Bone marrow (tissue), 2 donors: ENCODE measurements around the gene ITPKC.
"Not testable (repeated sequence)": the region's sequence is repeated elsewhere in the genome, so short reads cannot be mapped to it uniquely, and the experiment has no call there.

Source experiments
- DNase-seq, 2 donors: peaks; one replicate each; lab custom pipeline; 2025; lab: John Stamatoyannopoulos, UW

Gene ITPKC

DNA sequence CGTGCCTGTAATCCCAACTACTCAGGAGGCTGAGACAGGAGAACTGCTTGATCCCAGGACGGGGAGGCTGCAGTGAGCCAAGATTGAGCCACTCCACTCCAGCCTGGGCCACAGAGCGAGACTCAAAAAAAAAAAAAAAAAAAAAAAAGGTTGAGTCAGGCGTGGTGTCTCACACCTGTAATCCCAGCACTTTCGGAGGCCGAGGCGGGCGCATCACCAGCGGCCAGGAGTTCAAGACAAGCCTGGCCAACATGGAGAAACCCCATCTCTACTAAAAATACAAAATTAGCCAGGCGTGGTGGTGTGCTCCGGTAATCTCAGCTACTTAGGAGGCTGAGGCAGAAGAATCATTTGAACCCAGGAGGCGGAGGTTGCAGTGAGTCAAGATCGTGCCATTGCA is 49.5 kb downstream of the ITPKC start:
- DNase-seq = not testable (repeated sequence)

DNA sequence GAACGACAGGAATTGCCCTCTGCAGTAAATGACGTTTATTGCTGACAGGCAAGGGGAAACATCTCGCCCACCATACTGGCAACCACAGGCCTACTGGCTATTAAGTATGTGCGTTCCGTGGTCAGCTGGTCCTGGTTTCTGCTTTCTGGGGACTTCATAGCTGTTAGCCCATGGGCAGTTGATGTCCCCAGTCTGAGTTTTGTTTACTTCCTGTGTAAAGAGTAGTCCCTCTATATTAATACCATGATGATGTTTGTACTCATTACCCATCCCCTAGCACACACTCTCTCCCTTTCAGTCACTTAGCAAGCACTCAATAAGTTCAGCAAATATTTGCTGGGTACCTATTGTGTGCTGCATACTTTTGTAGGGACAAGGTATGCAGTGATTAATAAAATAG is 52.0 kb downstream of the ITPKC start:
- no peak for DNase-seq

DNA sequence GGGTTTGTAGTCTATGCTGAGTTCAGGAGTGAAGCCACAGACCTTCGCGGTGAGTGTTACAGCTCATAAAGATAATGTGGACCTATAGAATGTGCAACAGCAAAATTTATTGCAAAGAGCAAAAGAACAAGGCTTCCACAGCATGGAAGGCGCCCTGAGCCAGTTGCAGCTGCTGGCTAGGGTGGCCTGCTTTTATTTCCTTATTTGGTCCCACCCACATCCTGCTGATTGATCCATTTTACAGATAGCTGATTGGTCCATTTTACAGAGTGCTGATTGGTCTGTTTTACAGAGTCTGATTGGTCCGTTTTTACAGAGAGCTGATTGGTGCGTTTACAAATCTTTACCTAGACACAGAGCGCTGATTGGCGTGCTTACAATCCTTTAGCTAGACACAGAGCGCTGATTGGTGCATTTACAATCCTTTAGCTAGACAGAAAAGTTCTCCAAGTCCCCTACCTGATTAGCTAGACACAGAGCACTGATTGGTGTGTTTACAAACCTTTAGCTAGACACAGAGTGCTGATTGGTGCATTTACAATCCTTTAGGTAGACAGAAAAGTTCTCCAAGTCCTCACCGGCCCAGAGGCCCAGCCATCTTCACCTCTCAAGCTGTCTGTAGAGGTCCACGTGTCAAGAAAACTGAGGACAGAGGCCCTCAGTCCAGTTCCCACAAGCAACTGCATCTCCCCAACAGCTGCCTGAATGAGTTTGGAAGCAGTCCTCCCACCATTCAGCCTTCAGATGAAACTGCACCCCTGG is 54.4 kb downstream of the ITPKC start:
- DNase-seq = not testable (repeated sequence)

DNA sequence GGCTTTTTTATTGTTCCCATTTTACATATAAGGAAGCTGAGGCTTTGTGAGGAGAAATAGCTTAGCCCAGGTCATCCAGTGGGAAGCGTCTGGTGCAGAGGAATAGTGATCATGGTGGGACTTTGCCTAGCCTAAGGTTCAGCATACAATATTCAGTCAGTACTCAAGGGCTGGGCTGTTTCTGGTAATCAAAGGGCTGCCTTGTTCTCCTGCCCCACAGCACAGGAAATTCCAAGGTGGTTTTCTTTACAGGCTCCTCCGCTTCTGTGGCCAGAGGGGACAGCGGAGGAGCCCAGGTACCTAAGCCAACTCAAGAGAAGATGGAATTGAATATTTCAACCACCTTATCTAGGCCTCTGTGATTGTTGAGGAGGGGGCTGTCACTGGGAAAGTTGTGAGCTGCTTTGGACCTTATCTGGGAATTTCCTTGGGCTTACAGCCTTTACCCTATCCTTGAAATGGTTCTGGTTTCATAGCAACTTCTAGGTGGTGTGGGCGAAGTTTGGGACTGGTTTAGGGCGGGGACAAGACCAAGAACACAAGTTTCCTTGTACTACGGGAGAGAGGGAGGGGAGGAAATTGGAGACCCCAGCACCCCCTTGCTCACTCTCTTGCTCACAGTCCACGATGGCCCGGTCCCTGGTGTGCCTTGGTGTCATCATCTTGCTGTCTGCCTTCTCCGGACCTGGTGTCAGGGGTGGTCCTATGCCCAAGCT is 58.2 kb downstream of the ITPKC start, which contains the start of gene MIA:
TSS of gene MIA (plus strand) at position 606 of the 716 bp plus-strand sequence. CDS start at position 628, 22 bp downstream.
- DNase-seq = no peak

GRCh38 chr19:40775632-40776022 is 58.7 kb downstream of the ITPKC start:
- no peak for DNase-seq

- no peak for DNase-seq
Measured at GRCh38 chr19:40776364-40776763, 59.5 kb downstream of the ITPKC start.

GRCh38 chr19:40776932-40777644 is 60.2 kb downstream of the ITPKC start:
- DNase-seq = peak; percentile 87 to 97

GRCh38 chr19:40777645-40777936 is 60.7 kb downstream of the ITPKC start:
- DNase-seq = no peak

DNA sequence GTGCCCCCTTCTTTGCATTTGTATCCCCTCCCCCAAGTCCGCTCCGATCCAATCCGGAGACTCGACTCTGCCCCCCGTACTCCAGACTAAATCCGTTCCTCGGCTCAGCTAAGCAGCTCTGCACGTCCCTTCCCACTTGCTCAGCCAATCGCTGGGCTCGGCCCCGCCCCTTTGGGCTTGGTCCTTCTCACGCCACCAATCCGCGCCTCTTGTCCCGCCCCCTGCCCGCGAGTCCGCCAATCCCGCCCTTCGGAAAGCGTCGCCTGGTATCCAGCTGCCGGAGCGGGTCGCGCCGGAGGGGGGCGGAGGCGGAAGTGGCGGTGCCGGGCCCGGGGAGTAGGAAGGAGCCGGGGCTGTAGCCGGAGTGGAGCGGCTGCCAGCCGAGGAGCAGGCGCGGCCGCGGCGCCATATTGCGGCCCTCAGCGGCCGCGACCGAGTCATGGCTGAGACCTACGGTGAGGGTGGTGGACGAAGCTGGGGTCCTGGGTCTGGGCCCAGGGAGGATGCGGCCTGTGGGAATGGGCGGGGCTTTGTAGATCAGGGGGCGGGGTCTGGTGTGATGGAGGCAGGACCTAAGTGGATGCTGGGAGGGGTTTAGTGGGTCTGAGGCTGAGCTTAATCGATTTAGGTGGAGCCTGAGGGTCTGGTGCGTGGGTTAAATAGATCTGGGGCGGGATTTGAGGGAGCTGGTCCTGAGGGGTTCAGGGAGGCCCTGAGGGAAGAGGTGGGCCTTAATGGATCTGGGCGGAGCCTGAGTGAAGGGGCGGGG is 61.2 kb downstream of the ITPKC start, which contains the start of gene RAB4B:
TSS of gene RAB4B (plus strand) at position 311 of the 769 bp plus-strand sequence. CDS start at position 440, 129 bp downstream.
- DNase-seq = peak; percentile 99

- DNase-seq = peak in 1 of 2 donors; percentile 25
Measured at GRCh38 chr19:40778706-40779284, 61.9 kb downstream of the ITPKC start.

GRCh38 chr19:40780582-40780981 is 63.7 kb downstream of the ITPKC start:
- DNase-seq = no peak

GRCh38 chr19:40781140-40781539 is 64.2 kb downstream of the ITPKC start:
- no peak for DNase-seq

- DNase-seq = no peak
Measured at GRCh38 chr19:40783711-40784110, 66.8 kb downstream of the ITPKC start.

- not testable (repeated sequence) for DNase-seq
Measured at GRCh38 chr19:40784146-40784545, 67.2 kb downstream of the ITPKC start.

DNA sequence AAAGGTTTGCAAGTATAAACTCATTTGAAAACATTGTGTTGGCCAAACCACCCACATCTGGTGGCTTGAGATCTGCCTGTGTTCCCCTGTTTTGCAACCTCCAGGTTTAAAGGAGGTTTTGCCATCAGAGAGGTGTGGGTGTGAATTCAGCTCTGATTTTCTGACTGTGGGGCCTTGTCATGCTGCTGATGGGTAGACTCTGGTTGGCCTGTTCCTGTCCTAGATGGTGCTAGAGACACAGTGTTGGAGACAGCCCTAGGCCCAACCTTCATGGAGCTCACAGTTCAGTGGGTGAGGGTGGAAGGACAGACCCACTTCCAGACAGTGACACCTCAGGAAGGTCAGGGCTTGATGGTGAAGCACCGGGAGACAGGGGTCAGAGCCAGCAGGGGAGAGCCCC is 68.6 kb downstream of the ITPKC start:
- no peak for DNase-seq

DNA sequence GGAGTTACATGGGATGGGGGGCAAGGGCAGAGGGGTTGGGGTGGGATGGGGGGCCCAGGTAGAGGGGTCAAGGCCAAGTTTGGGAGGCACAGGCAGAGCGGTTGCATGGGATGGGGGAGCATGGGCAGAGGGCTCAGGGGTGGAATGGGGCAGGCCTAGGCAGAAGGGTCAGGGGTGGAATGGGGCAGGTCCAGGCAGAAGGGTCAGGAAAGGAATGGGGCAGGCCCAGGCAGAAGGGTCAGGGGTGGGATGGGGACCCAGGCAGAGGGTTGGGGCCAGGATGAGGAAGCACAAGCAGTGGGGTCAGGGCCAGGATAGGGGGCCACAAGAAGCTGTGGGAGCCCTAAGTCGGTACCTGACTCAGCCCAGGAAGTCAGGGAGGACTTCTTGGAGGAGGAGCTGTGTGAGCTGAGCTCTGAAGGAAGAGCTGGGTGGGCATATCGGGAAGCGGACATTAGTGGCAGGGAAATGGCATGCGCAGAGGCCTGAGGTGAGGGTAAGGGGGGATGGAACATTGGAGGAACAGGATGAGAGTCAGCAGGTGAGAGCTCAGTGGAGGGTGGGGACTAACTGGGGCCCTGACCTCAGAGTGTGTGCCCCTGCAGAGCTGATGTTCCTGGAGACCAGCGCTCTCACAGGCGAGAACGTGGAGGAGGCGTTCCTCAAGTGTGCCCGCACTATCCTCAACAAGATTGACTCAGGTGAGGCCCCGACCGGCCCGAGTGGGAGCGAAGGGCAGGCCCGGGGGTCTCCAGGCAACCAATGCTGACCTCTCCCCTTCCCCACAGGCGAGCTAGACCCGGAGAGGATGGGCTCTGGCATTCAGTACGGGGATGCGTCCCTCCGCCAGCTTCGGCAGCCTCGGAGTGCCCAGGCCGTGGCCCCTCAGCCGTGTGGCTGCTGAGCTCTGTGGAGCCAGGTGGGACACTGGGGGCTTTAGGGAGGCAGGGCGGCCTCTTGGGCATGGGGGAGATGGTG is 69.4 kb downstream of the ITPKC start:
- DNase-seq = no peak
